AG10803 (cell line): Measurements from ENCODE around the gene GBE1.
A peak's percentile ranks its signal among the peaks of the same experiment; 100 is the strongest.
"Not testable (repeated sequence)": the region's sequence is repeated elsewhere in the genome, so short reads cannot be mapped to it uniquely, and the experiment has no call there.

Source experiments
- DNase-seq: peaks from one replicate; pipeline ENCODE4 v3.0.0; 2010; ENCODE audit warnings: low read depth
- H3K4me3 ChIP-seq: 2 replicates; pipeline ENCODE4 v1.5.1; 2011; ENCODE audit warnings: mild to moderate bottlenecking, low read length, control low read depth
- CTCF ChIP-seq: conservative IDR thresholded peaks from 2 replicates; pipeline ENCODE4 v1.5.1; 2011; ENCODE audit warnings: mild to moderate bottlenecking, low read length, control low read depth, inconsistent platforms

Gene GBE1

DNA sequence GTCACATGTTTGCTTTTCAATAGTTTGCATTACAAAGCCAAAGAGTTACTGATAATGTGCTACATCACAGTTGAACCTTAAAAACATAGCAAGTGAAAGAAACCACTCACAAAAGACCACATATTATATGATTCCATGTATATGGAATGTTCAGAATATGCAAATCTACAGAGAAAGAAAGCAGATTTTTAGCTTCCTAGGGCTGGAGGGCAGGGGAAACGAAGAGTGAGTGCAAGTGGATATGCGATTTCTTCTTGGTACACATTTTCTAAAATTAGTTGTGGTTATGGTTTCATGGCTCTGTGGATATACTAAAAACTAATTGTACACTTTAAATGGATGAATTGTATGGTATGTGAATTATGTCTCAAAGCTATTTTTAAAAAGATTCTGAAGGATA lies 4.0 kb upstream of the GBE1 start:
- no peak for DNase-seq
- TF ChIP-seq CTCF: no peak
- no peak overlapping the region for H3K4me3 ChIP-seq

- peak; percentile 52 for DNase-seq
- H3K4me3 ChIP-seq: no peak overlapping the region
- no peak for TF ChIP-seq CTCF
These were observed 3.2 kb upstream of the GBE1 start for GRCh38 chr3:81764665-81765064.

DNA sequence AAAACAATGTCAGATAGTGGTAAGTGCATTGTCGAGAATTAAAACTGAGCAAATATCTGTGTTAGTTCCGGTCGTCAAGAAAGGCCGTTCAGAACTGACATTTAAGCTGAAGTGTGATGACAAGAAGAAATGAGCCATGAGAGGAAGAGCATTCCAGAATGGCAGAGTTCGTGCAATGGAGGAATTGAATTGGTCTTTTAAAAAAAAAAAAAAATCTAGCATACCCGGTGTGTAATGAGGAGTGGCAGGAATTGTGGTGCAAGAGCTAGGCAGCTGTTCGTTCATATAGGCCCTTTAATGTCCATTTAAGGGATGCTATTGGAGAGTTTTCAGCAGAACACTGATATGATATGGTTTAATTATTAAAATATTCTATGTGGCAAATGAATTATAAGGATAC lies 2.6 kb upstream of the GBE1 start:
- no peak for DNase-seq

DNA sequence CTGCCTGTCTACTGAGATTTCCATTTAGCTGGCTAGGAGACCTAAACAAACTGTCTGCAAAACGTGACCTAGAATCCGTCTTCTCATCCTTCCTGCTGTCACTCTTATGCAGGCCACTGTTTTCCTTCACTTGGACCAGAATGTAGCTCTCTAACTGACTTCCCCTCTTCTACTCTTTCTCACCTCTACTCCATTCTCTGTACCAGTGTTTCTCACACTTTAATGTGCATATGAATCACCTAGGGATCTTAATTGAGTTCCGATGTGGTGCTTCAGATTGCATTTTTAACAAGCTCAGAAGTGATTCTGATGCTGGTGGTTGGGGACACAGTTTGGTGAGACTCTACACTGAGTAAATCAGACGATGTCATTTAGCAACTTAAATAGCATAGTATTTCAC lies 1.6 kb upstream of the GBE1 start:
- TF ChIP-seq CTCF: no peak
- DNase-seq: no peak
- no peak overlapping the region for H3K4me3 ChIP-seq

More for the DNA sequence above, 2.6 kb upstream of the GBE1 start:
- no peak overlapping the region for H3K4me3 ChIP-seq
- TF ChIP-seq CTCF: no peak

DNA sequence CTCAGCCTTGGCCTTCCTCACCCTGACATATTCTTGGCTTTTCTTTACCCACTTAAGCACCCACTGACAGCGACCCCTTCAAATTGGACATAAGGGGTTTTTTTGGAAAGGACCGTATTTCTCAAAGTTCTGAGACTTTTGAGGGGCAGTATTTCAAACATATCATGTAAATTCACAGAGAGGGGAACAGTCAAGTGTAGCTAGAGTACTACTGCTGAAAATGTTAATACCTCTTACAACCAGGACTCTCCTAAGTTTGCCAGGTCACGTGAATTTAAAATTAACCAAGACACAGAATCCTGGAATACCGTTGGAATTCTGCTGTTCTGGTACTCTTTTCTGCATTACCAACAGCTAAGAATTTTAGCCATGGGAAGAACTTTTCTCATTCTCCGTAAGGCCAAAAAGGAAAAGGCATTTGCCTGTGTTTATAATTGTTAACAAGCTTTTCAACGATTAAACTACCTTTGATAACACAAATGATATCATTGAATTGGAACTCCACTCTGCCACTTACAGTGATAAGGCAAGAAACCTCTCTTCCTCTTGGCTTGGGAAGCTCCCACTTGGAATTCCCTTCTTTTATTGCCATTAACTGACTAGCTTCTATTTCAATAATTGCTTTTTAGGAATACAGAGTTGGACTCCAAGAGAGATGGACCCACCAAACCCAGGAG lies 597 bp upstream of the GBE1 start:
- peak overlapping the region; percentile 79 for H3K4me3 ChIP-seq
- DNase-seq: peak; percentile 30
- 0 out of 2 replicates have a peak, but pooled peaks have one; percentile 8 for TF ChIP-seq CTCF

GRCh38 chr3:81760215-81760614 lies 1.2 kb downstream of the GBE1 start:
- DNase-seq: no peak
- no peak for TF ChIP-seq CTCF
- H3K4me3 ChIP-seq: peak overlapping the region; percentile 79

GRCh38 chr3:81758771-81759170 lies 2.7 kb downstream of the GBE1 start:
- not testable (repeated sequence) for H3K4me3 ChIP-seq, DNase-seq
